Liver (tissue), 9 donors: Measurements from ENCODE around the gene KRTAP1-1. TPM values are rescaled to one million over a fixed set of nuclear protein-coding genes. Genes with fewer than 3 reads are reported as not detected.

ENCODE experiments used
- DNase-seq: peaks from one replicate; pipeline ENCODE4 v3.0.0-alpha.2; 2017; ENCODE audit warnings: low spot score
- H3K27ac ChIP-seq, 2 donors: one replicate each; pipeline ENCODE4 v1.7.0; 2013; ENCODE audit warnings: inconsistent platforms in 2 of 2, low read length in 2 of 2, control low read depth in 1 of 2, low read depth in 1 of 2, mild to moderate bottlenecking in 1 of 2
- H3K27me3 ChIP-seq, 4 donors: one replicate each; pipeline versions ENCODE4 v1.6.1 to v1.7.0; 2013; ENCODE audit warnings: low read length in 3 of 4, inconsistent platforms in 1 of 4, mild to moderate bottlenecking in 1 of 4, moderate library complexity in 1 of 4; ENCODE audit not compliant: control insufficient read depth in 4 of 4, insufficient read depth in 4 of 4
- H3K36me3 ChIP-seq, 4 donors: one replicate each; pipeline versions ENCODE4 v1.6.1 to v1.7.0; 2013; ENCODE audit warnings: low read length in 3 of 4, mild to moderate bottlenecking in 3 of 4, low read depth in 1 of 4, moderate library complexity in 1 of 4; ENCODE audit not compliant: control insufficient read depth in 4 of 4, insufficient read depth in 3 of 4
- H3K4me1 ChIP-seq, 4 donors: one replicate each; pipeline versions ENCODE4 v1.6.1 to v1.7.0; 2013; ENCODE audit warnings: low read length in 3 of 4, mild to moderate bottlenecking in 3 of 4, moderate library complexity in 1 of 4; ENCODE audit not compliant: control insufficient read depth in 4 of 4, insufficient read depth in 4 of 4
- H3K4me3 ChIP-seq, 3 donors: one replicate each; pipeline versions ENCODE4 v1.6.1 to v1.7.0; 2013; ENCODE audit warnings: low read length in 3 of 3, control low read depth in 1 of 3, low read depth in 1 of 3, mild to moderate bottlenecking in 1 of 3
- H3K9ac ChIP-seq, 2 donors: one replicate each; pipeline ENCODE4 v1.7.0; 2013; ENCODE audit warnings: low read length in 2 of 2, mild to moderate bottlenecking in 2 of 2, moderate library complexity in 2 of 2, control low read depth in 1 of 2, low read depth in 1 of 2
- H3K9me3 ChIP-seq, 4 donors: one replicate each; pipeline versions ENCODE4 v1.6.1 to v1.7.0; 2013; ENCODE audit warnings: low read length in 3 of 4; ENCODE audit not compliant: control insufficient read depth in 4 of 4
- ATF3 ChIP-seq: IDR thresholded peaks from 2 replicates; pipeline ENCODE4 v1.6.1; 2016; ENCODE audit warnings: antibody characterized with exemption
- CTCF ChIP-seq: fragments of 150-350 bp; IDR thresholded peaks from 2 replicates; pipeline ENCODE4 v1.5.1; 2017; ENCODE audit warnings: improper control_type of control experiment, low read depth, low read length; ENCODE audit not compliant: missing input control
- EGR1 ChIP-seq, 2 donors: IDR thresholded peaks; 2 replicates each; pipeline ENCODE4 v1.6.1; 2016 to 2018; ENCODE audit warnings: antibody characterized with exemption in 2 of 2, low read depth in 2 of 2
- FOXA1 ChIP-seq: IDR thresholded peaks from 2 replicates; pipeline ENCODE4 v1.6.1; 2016; ENCODE audit warnings: antibody characterized with exemption
- FOXA2 ChIP-seq: IDR thresholded peaks from 2 replicates; pipeline ENCODE4 v1.6.1; 2016; ENCODE audit warnings: antibody characterized with exemption
- GABPA ChIP-seq, 2 donors: IDR thresholded peaks in 1 of 2; conservative IDR thresholded peaks in 1 of 2; 2 replicates each; pipeline ENCODE4 v1.6.1; 2016; ENCODE audit warnings: antibody characterized with exemption in 2 of 2, mild to moderate bottlenecking in 1 of 2, moderate library complexity in 1 of 2
- HNF4A ChIP-seq, 2 donors: conservative IDR thresholded peaks; 2 replicates each; pipeline ENCODE4 v1.6.1; 2016; ENCODE audit warnings: antibody characterized with exemption in 2 of 2, mild to moderate bottlenecking in 2 of 2
- HNF4G ChIP-seq: IDR thresholded peaks from 2 replicates; pipeline ENCODE4 v1.6.1; 2016; ENCODE audit warnings: antibody characterized with exemption
- JUND ChIP-seq, 2 donors: IDR thresholded peaks; 2 replicates each; pipeline ENCODE4 v1.6.1; 2016; ENCODE audit warnings: antibody characterized with exemption in 2 of 2
- MAX ChIP-seq: IDR thresholded peaks from 2 replicates; pipeline ENCODE4 v1.6.1; 2016; ENCODE audit warnings: antibody characterized with exemption
- NR2F2 ChIP-seq: IDR thresholded peaks from 2 replicates; pipeline ENCODE4 v1.6.1; 2016; ENCODE audit warnings: antibody characterized with exemption
- RAD21 ChIP-seq, 2 donors: IDR thresholded peaks; 2 replicates each; pipeline ENCODE4 v1.6.1; 2016; ENCODE audit warnings: antibody characterized with exemption in 2 of 2, mild to moderate bottlenecking in 2 of 2
- REST ChIP-seq: IDR thresholded peaks from 2 replicates; pipeline ENCODE4 v1.6.1; 2016; ENCODE audit warnings: antibody characterized with exemption, mild to moderate bottlenecking
- RXRA ChIP-seq, 2 donors: IDR thresholded peaks; 2 replicates each; pipeline ENCODE4 v1.6.1; 2017 to 2018; ENCODE audit warnings: antibody characterized with exemption in 2 of 2, mild to moderate bottlenecking in 1 of 2
- SP1 ChIP-seq: IDR thresholded peaks from 2 replicates; pipeline ENCODE4 v1.6.1; 2018; ENCODE audit warnings: antibody characterized with exemption, mild to moderate bottlenecking
- TAF1 ChIP-seq: conservative IDR thresholded peaks from 2 replicates; pipeline ENCODE4 v1.6.1; 2016; ENCODE audit warnings: antibody characterized with exemption, mild to moderate bottlenecking
- YY1 ChIP-seq: IDR thresholded peaks from 2 replicates; pipeline ENCODE4 v1.6.1; 2016; ENCODE audit warnings: antibody characterized with exemption, mild to moderate bottlenecking
- ZBTB33 ChIP-seq: IDR thresholded peaks from 2 replicates; pipeline ENCODE4 v1.6.1; 2016; ENCODE audit warnings: antibody characterized with exemption
- WGBS: extraction: QIAGEN DNeasy Blood & Tissue Kit; methylation state at CpG from one replicate; pipeline ENCODE4 v1.1.7; 2013; 5-methylcytosine and 5-hydroxymethylcytosine counted together
- polyA plus RNA-seq, 2 donors: library from polyadenylated mRNA; stranded (reverse) in 1 of 2; unstranded in 1 of 2; fragments of 200-250 nt in 1 of 2; fragments of >200 nt in 1 of 2; fragmentation: Nextera tagmentation in 1 of 2; extraction: Ambion mirVana in 1 of 2; gene quantifications; one replicate each; pipeline versions ENCODE4 v1.2.1 to v1.2.3, GENCODE V29; 2013 to 2015
- total RNA-seq, 2 donors: library from RNA; depleted of rRNA; stranded (reverse); fragments of >200 nt; gene quantifications; one replicate each; pipeline ENCODE4 v1.2.3, GENCODE V29; 2014
- donor health status: healthy.
- donor health status: healthy.
- donor health status: healthy.
- donor health status: healthy.
- donor health status: healthy.

Gene KRTAP1-1
- total and polyA plus RNA-seq, 4 donors, result not detected

GRCh38 chr17:40997361-40997760 is 43.9 kb downstream of the KRTAP1-1 start:
- Histone ChIP-seq H3K4me1 (no peaks in the 10 kb centered on the region), H3K36me3 (no peaks in the 10 kb centered on the region), H3K4me3 (no peak overlapping the region), H3K27me3 (peaks cover 0 to 9% (median 0%) of the 10 kb centered on the region in 4 donors), H3K9me3 (no peaks in the 10 kb centered on the region), H3K27ac (no peak overlapping the region), H3K9ac (no peak overlapping the region)
- 68% methylated on average over 2 of the region's 2 CpGs for WGBS
- TF ChIP-seq FOXA1 (no peak), EGR1 (IDR thresholded peaks at IDR 0.05; ENCODE audit: low read depth in 2 of 2) (no peak), REST (no peak)
- DNase-seq, result no peak

- Histone ChIP-seq H3K27me3 (peaks cover 0 to 11% (median 0%) of the 10 kb centered on the region in 4 donors), H3K9me3 (no peaks in the 10 kb centered on the region), H3K4me3 (no peak overlapping the region), H3K36me3 (no peaks in the 10 kb centered on the region), H3K9ac (no peak overlapping the region), H3K27ac (no peak overlapping the region), H3K4me1 (no peaks in the 10 kb centered on the region)
- TF ChIP-seq RXRA (IDR thresholded peaks at IDR 0.05) (no peak), EGR1 (IDR thresholded peaks at IDR 0.05; ENCODE audit: low read depth in 2 of 2) (no peak), REST (no peak), HNF4G (no peak), ATF3 (no peak), ZBTB33 (no peak), YY1 (no peak), FOXA2 (no peak), MAX (no peak), GABPA (IDR thresholded peaks at IDR 0.05 in 1 of 2, conservative IDR thresholded peaks at IDR 0.05 in 1 of 2) (no peak), FOXA1 (no peak), HNF4A (conservative IDR thresholded peaks at IDR 0.05) (no peak), SP1 (no peak), TAF1 (no peak), RAD21 (IDR thresholded peaks at IDR 0.05) (no peak), NR2F2 (no peak), JUND (IDR thresholded peaks at IDR 0.05) (no peak), CTCF (no peak)
- WGBS, result 82% methylated on average over 4 of the region's 4 CpGs
- DNase-seq, result no peak
These were observed 44.4 kb downstream of the KRTAP1-1 start for GRCh38 chr17:40996829-40997228.
